HG03108 (cell line): ENCODE data around the gene RNPEPL1.

Experiments used
- ATAC-seq: cut with Tn5 transposase; IDR thresholded peaks from one replicate; pipeline ENCODE4 v1.9.1; 2021; ENCODE audit warnings: moderate library complexity; ENCODE audit not compliant: unreplicated experiment

RNPEPL1 gene

GRCh38 chr2:240623531-240624010, 55.3 kb downstream of the RNPEPL1 start:
- no peak for ATAC-seq

GRCh38 chr2:240624011-240624949, 56.0 kb downstream of the RNPEPL1 start:
- ATAC-seq = no peak

GRCh38 chr2:240624950-240625621, 56.8 kb downstream of the RNPEPL1 start, which contains the start of gene GPR35:
Gene GPR35, plus strand, starts transcription at chr2:240625480. Its CDS starts 4,473 bp downstream, at chr2:240629953.
- ATAC-seq = no peak

GRCh38 chr2:240626531-240627300, 58.4 kb downstream of the RNPEPL1 start:
- no peak for ATAC-seq

- no peak for ATAC-seq
Measured at GRCh38 chr2:240627736-240628506, 59.6 kb downstream of the RNPEPL1 start.

- ATAC-seq = no peak
Measured at GRCh38 chr2:240628507-240628807, 60.2 kb downstream of the RNPEPL1 start.

- ATAC-seq = no peak
Measured at GRCh38 chr2:240628808-240629618, 60.7 kb downstream of the RNPEPL1 start.

- no peak for ATAC-seq
Measured at GRCh38 chr2:240629619-240629967, 61.3 kb downstream of the RNPEPL1 start.

- no peak for ATAC-seq
Measured at GRCh38 chr2:240629968-240630770, 61.9 kb downstream of the RNPEPL1 start.
